Hematopoietic multipotent progenitor cell treated with erythropoietin and hydrocortisone succinate and interleukin-3 and kit ligand, for 17 days (in vitro differentiated cells): Measurements from ENCODE around the gene ABHD2.

ENCODE experiments used
- DNase-seq: peaks from one replicate; pipeline ENCODE4 v3.0.0-alpha.2; 2015; ENCODE audit warnings: low spot score

The ABHD2 gene

GRCh38 chr15:89167267-89168176, 79.3 kb downstream of the ABHD2 start:
- no peak for DNase-seq

DNA sequence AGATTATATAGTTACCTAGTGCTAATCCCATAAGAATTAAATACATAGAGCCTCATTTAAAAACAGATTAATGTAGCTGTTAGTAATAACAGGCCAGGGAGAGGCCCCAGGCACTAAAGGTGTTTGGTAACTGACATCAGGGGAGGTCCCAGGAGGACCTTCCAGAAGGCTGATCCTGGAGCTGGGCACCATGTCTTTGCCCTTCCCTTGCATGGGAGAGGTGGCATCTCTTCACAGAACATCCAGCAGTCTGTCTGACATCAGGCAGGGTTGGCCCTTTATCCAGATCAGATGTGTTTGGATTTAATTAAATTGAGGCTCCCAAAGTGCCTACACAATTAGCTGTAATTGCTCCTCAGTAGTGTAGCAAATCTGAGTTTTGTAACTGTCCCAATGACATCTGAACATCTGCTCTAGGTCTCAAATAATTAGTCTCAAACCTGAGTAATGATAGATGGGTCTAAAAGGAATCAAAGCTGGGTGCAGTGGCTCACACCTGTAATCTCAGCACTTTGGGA, 80.1 kb downstream of the ABHD2 start:
- no peak for DNase-seq

DNA sequence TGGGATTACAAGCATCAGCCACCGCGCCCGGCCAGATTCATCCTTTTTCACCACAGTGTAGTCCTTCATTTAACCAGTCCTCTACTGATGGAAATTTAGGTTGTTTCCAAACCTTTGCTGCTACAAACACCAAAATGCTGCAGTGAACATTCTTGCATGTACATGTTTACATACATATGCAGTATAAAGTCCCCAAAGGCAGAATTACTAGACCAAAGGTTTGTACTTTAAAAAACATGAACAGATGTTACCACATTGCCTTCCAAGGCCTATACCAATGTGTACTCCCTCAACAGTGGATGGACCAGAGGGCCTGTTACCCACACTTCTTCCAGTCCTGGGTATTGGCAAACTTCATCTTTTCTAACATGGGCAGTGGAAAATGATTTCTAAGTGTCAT, 82.1 kb downstream of the ABHD2 start:
- no peak for DNase-seq

DNA sequence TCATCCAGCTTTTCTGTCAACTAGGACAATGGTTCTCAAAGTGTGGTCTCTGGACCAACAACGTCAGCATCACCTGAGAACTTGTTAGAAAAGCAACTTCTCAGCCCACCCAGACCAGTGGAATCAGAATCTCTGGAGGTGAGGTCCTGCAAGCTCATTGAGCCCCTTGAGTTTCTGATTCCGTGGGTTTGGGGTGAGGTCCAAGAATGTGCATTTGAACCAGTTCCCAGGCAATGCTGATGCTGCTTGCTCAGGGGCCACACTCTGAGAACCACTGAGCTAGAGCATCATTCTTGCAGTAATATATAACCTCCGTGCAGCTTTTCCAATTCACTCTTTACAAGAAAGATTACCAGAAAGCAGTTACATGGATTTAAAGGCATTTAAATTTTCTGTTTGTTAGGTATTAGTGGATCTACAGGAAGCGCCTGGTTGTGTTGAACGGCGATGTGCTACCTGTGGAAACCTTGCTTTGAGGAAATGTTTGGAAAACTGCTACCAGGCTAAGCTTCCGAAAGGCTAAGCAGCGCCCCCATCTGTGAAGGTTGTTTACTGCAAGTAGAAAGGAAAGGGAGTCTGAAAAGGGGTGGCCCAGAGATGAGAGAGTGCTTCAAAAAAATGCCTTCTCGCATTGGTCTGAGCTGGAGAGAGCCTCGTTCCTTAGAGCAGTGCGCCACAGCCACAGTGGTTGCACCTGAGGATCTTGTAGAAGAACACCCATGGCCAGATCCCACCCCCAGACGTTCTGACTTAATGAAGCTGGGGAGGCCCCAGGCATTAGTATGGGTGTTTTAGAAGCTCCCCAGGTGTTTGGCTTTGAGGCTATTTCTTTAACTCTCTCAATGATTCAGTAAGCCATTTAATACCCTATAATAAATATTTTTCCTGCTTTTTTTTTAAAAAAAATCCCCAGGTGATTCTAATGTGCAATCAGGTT, 83.1 kb downstream of the ABHD2 start:
- peak; percentile 52 for DNase-seq

DNA sequence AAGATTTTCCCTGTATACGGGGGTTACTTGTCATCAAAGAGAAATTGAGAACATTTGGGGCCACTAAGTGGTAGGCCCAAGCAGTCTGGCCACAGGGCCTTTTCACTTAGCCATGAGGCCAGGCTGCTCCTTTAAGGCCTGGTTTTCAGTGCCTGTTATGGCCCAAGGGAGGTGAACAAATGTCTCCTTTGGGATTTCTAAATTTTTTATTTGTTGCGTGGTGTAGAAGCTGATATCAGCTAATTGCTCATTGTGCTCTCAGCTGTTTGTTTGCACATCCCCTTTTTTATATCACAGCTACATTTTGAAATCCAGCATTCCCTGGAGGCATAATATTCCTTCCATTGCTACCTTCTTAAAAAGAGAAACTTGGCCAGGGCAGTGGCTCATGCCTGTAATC, 84.7 kb downstream of the ABHD2 start:
- no peak for DNase-seq

DNA sequence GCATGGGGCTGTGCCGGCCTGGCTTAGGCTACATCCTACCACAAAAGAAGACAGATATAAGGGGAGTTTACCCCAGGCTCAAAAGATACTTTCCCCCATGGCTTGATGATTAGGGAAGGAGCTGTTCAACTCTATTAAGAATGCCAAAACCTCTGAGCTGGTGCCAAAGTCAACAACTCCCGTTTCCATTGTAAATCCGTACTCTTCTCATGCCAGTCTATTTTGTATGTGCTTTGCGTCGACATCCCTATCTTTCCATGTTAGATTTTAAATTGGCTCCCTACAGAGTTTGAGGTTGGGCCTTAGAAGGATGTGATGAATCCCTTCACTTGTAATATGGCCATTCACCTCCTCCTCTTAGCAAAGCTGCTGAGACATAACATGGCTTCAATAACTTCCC, 86.2 kb downstream of the ABHD2 start:
- DNase-seq: no peak

GRCh38 chr15:89175617-89176191, 87.4 kb downstream of the ABHD2 start:
- no peak for DNase-seq

DNA sequence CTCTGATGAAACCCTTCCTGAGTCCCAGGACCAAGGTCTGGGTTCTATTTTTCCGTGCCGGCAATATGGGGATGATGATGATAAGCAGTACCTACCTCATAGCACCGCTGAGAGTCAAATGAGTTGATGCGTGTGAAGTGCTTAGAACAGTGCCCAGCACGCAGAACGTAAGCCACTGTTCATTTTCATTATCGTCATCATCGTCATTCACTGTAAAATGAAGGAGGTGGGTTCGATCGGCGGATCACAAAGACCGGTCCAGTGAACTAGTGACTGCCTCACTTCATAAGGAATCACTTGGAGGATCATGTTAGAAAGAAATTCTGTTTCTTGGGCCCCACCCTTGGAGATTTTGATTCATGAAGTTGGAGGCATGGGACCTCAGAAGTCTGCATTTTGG, 88.9 kb downstream of the ABHD2 start:
- DNase-seq: no peak

DNA sequence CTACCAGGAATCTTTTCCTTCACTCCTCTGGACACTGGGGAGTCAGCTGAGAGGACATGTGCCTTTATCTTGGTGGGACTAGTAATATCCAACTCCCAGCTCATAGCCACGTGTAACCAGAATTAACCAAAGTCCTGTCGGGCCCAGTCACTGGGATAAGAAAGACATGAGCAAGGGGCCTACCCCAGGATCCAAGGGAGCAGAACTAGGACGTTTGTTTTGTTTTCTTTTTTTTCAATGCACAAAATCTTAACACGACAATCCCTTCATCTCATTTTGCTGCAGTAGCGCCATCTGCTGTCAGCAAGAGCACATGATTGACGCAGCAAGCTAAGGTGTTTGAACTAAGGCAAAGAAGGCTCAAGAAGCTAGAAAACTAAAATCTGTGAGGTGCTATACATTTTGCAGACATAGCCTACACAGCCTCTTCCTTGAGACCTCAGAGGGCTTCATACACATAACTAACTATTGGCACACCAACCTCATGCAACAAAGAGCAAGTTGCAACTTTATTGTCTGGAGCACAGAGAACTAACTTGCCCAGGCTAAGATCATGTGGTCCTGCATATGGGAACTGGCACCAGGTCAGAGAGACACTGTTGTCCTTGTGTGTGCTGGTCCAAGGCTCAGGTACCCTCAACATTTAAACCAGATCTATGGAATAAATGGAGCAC, 89.5 kb downstream of the ABHD2 start:
- DNase-seq: peak; percentile 62

- DNase-seq: no peak
Measured at GRCh38 chr15:89178307-89178977, 90.2 kb downstream of the ABHD2 start.

DNA sequence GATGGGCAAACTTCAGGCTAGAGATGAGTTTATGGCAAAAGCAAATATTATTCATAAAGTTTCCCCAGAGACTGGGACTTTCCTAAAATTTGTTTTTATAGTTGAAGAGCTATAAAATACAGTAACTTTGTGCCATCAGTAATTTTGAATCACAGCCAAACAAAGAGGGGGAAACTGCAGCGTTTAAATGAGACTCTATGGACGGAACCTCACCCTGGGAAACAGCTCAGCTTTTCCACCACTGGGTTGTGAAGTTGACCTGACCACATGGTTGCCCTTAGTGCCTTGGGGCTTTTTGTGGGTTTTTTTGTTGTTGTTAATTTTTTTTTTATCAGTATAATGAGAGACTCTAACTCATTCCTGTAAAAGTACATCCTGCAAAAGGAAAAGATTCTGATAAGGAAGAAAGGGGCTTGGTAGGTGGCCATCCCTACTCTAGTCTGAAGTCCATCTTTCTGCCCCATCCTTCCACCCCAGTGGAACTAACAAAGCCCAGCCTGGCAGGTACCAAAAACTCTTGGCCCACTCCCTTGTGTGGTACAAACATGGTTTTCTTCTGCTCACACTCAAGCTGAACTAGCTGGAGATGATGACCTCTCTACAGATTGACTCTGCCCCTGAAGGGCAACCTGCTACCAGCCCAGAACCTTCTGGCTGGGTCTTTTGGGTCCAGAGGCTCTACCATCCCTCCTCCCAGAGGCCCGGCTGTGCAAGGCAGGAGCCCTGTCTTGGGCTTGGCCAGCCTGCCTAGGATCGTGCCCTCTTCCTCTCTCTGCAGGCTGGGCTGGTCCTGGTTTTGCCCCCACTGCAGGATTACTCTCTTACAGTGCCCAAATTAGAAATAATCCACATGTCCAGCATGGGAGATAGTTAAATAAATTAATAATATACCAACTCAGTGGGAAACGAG, 92.0 kb downstream of the ABHD2 start:
- no peak for DNase-seq

DNA sequence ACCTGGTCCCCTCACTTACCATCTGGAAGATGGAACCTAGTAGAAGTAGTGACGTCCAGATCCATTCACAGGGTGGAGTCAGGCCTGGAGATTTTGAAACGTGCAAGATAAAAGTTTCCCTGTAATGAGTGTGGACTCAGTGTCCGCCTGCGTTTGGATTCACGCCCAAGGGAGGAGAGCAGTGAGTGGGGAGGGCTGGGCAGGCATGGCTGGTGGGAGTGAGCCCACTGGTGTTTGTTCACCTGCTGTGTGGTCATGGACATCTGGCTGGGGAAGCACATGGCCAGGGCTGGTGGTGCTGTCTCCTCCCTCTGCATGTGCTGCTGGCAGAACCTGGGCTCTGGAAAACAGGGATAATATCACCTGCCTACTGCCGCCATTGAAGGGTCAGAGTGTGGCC, 96.1 kb downstream of the ABHD2 start:
- DNase-seq: no peak

- DNase-seq: no peak
Measured at GRCh38 chr15:89184886-89185526, 96.8 kb downstream of the ABHD2 start.

- no peak for DNase-seq
Measured at GRCh38 chr15:89186803-89187202, 98.5 kb downstream of the ABHD2 start.

- no peak for DNase-seq
Measured at GRCh38 chr15:89187301-89187985, 99.2 kb downstream of the ABHD2 start.

GRCh38 chr15:89187986-89188514, 99.8 kb downstream of the ABHD2 start:
- DNase-seq: no peak

GRCh38 chr15:89192136-89192535, 103.9 kb downstream of the ABHD2 start:
- DNase-seq: no peak

DNA sequence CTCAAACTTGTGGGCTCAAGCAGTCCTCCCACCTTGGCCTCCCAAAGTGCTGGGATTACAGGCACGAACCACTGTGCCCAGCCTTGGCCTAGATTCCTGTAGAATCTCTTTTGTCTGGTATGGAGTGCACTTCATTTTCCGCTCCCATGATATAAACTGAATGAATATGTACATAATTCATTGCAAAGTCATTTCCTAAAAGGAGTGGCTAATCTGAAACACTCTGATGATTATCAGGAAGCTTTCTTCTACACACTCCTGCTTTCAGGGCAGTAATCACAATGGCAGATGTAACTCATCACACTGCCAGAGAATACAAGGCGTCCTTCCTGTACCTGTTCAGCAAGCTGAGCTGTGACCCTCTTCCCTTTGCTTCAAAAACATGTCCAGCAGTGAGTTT, 104.5 kb downstream of the ABHD2 start:
- no peak for DNase-seq

DNA sequence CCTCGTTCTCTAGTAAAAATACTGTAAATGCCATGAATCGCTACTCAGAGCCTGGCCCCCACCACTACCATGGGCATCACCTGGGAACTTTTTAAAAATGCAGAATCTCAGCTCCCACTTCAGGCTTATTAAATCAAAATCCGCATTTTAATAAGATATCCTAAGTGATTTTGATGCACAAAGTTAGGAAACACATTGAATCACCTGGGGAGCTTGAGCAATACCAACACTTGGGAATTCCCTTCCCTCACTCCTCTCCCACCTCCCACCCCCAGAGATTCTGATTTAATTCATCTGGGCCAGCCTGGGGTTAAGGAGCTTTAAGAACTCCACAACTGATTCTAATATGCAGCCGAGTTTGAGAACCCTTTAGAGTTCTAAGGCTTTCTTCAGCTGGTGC, 106.4 kb downstream of the ABHD2 start:
- no peak for DNase-seq
